GM18511 (cell line): ENCODE data around the gene UQCRQ.

ENCODE experiments used
- ATAC-seq: cut with Tn5 transposase; IDR thresholded peaks from one replicate; pipeline ENCODE4 v1.9.1; 2021; ENCODE audit warnings: mild to moderate bottlenecking, moderate library complexity; ENCODE audit not compliant: unreplicated experiment

UQCRQ gene

GRCh38 chr5:132865668-132866341 lies 637 bp upstream of the UQCRQ start:
- peak; percentile 41 for ATAC-seq

GRCh38 chr5:132867046-132867451 lies 607 bp downstream of the UQCRQ start:
- peak; percentile 23 for ATAC-seq

- ATAC-seq, result no peak
Measured at GRCh38 chr5:132868754-132869153, 2.3 kb downstream of the UQCRQ start.

GRCh38 chr5:132870801-132871200 lies 4.4 kb downstream of the UQCRQ start:
- no peak for ATAC-seq

GRCh38 chr5:132871459-132872284 lies 5.2 kb downstream of the UQCRQ start:
- ATAC-seq, result no peak

GRCh38 chr5:132872788-132873118 lies 6.3 kb downstream of the UQCRQ start:
- ATAC-seq, result no peak

GRCh38 chr5:132873119-132873929 lies 6.9 kb downstream of the UQCRQ start, which contains the start of gene LEAP2:
TSS of gene LEAP2 (plus strand) at chr5:132873668. CDS start at chr5:132873695, 27 bp downstream.
- no peak for ATAC-seq

- no peak for ATAC-seq
Measured at GRCh38 chr5:132873930-132874271, 7.5 kb downstream of the UQCRQ start.

- ATAC-seq, result no peak
Measured at GRCh38 chr5:132876020-132876759, 9.7 kb downstream of the UQCRQ start.

- ATAC-seq, result no peak
Measured at GRCh38 chr5:132877466-132877865, 11.0 kb downstream of the UQCRQ start.

- no peak for ATAC-seq
Measured at GRCh38 chr5:132877938-132878337, 11.5 kb downstream of the UQCRQ start.

- no peak for ATAC-seq
Measured at GRCh38 chr5:132883261-132883834, 16.9 kb downstream of the UQCRQ start.

GRCh38 chr5:132884548-132884947 lies 18.1 kb downstream of the UQCRQ start:
- ATAC-seq, result no peak

- no peak for ATAC-seq
Measured at GRCh38 chr5:132886064-132886823, 19.8 kb downstream of the UQCRQ start.

GRCh38 chr5:132887283-132887682 lies 20.8 kb downstream of the UQCRQ start:
- ATAC-seq, result no peak

- ATAC-seq, result no peak
Measured at GRCh38 chr5:132889501-132889900, 23.1 kb downstream of the UQCRQ start.

- no peak for ATAC-seq
Measured at GRCh38 chr5:132890817-132891216, 24.4 kb downstream of the UQCRQ start.

- ATAC-seq, result no peak
Measured at GRCh38 chr5:132895719-132896305, 29.4 kb downstream of the UQCRQ start.

- no peak for ATAC-seq
Measured at GRCh38 chr5:132896685-132897084, 30.2 kb downstream of the UQCRQ start.
